ENCODE measurements around the gene ERO1A. TPM values are rescaled to one million over a fixed set of nuclear protein-coding genes. Genes with fewer than 3 reads are reported as not detected.

ERO1A gene
- 22.5 and 36.3 TPM in 2 replicates for total RNA-seq

DNA sequence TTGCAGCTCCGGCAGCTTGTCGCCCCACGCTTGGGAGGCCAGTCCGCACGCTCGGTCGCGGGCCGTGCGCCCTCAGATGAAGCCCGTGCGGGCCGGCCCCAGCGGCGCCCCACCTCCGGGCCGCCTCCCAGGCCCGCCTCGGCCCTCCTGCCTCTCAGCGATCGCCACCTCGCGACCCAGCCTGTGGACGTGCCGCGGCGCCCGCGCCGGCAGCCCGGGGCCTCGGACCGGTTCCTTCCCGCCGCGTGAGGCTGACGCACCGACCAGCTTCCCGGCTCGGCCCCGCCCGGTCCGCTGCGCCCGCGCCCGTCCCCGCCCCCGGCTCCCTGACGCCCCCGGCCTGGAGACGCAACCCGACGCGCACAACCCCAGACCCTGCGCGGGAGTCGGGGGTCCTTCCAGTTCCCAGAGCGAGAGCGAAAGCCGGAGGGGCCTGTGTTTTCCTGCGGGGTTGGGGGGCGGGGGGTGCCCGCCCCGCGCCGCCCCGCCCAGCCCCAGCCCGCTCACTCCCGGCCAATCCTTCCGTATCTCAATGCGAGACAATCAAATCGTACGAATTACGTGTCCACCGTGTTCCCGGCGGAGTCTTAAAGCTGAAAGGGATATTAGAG lies at the start of gene ERO1A:
TSS of gene ERO1A (minus strand) at position 78 of the 611 bp plus-strand sequence. CDS start at position 1, 77 bp downstream.

DNA sequence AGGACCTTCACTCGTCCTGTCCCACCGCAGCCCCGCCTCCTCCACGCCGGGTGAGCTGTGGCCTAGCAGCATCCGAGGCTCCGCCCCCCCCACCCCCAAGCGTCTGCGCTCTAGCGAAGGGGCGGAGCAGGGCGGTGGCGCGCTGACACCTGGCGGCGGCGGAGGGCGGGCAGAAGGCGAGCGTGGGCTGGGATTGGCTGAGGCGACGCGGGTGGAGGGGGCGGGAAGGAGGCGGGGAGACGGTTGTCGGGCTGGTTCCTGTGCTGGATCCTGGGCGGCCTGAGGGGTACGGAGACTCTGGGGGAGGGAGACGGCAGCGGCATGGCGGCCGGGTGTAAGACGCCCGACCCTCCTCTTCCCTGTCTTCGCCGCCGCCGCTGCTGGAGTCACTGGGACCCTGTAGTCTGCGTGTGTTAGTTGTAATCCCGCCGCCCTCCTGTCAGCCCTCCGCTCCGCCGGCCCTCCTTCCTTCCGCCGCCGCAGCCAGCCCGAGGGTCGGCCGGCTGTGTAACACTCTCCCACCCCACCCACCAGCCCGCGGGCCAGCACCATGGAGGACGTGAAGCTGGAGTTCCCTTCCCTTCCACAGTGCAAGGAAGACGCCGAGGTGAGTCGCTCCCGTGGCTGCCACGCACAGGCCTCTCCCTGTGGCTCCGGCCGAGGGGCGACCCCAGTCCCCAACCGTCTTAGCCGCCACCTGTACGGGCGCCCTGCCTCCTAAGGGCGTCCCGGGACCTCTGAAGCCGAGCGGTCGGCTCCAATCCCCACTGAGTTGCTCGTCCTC lies 34.8 kb upstream of the ERO1A start, which contains the start of gene STYX:
TSS of gene STYX (plus strand) at position 242 of the 784 bp plus-strand sequence. CDS start at position 551, 309 bp downstream.

GRCh38 chr14:52706724-52707706 lies 11.7 kb upstream of the ERO1A start, which contains the start of gene PSMC6:
TSS of gene PSMC6 (plus strand) at chr14:52707200. CDS start at chr14:52707220, 20 bp downstream.

Other genes starting within 250 kb of the ERO1A start
- gene TXNDC16, start 143.1 kb downstream of the ERO1A start, total RNA-seq, result 2.0 and 3.0 TPM in 2 replicates
- gene GPR137C, start 142.7 kb downstream of the ERO1A start, total RNA-seq, result 0.43 and 0.79 TPM in 2 replicates
- gene PSMC6, start 11.6 kb upstream of the ERO1A start, total RNA-seq, result 85.4 and 88.0 TPM in 2 replicates
- gene STYX, start 34.6 kb upstream of the ERO1A start, total RNA-seq, result 9.7 and 14.7 TPM in 2 replicates
- 18.5 and 19.4 TPM in 2 replicates for gene GNPNAT1, start 96.0 kb upstream of the ERO1A start, total RNA-seq

All from bronchial smooth muscle cell (primary cell).